H1 (cell line): Measurements from ENCODE around the gene RAB35. TPM values are rescaled to one million over a fixed set of nuclear protein-coding genes. Genes with fewer than 3 reads are reported as not detected.
A peak's percentile ranks its signal among the peaks of the same experiment; 100 is the strongest.

Experiments used
- CTCF ChIA-PET: fragments of 300-600 bp; sonication (Branson Sonifier 250); formaldehyde crosslinking; loops from one replicate; lab custom pipeline; 2021; ENCODE audit not compliant: partially characterized antibody; lab: Charles Lee
- POLR2A ChIA-PET: fragments of 300-600 bp; sonication (Branson Sonifier 250); formaldehyde crosslinking; loops from one replicate; lab custom pipeline; 2021; ENCODE audit warnings: inconsistent platforms; ENCODE audit not compliant: partially characterized antibody; lab: Charles Lee
- DNase-seq, 2 experiments: peaks; one replicate each; pipeline versions ENCODE4 v3.0.0 to v3.0.0-alpha.2; 2010 to 2022; ENCODE audit warnings: low spot score in 2 of 2, low read depth in 1 of 2, mixed read lengths in 1 of 2
- FAIRE-seq: peaks from 2 replicates; lab custom pipeline; 2011; peaks lifted over from hg19 to GRCh38; lab: Jason Lieb, UNC
- H2AFZ ChIP-seq: 2 replicates; pipeline ENCODE4 v1.8.1; 2012; ENCODE audit warnings: low read length, inconsistent platforms
- H2AK5ac ChIP-seq: 2 replicates; pipeline ENCODE4 v1.6.1; 2013; ENCODE audit warnings: low read depth, low read length
- H2BK120ac ChIP-seq: replicated peaks from 2 replicates; pipeline ENCODE3; 2013; ENCODE audit warnings: low read depth, low read length, inconsistent platforms
- H2BK12ac ChIP-seq: 2 replicates; pipeline ENCODE4 v1.6.1; 2013; ENCODE audit warnings: low read depth, low read length
- H2BK15ac ChIP-seq: 2 replicates; pipeline ENCODE4 v1.6.1; 2013; ENCODE audit warnings: low read length
- H2BK20ac ChIP-seq: 2 replicates; pipeline ENCODE4 v1.6.1; 2013; ENCODE audit warnings: low read length
- H2BK5ac ChIP-seq: 2 replicates; pipeline ENCODE4 v1.6.1; 2013; ENCODE audit warnings: low read depth, low read length
- H3K14ac ChIP-seq: 2 replicates; pipeline ENCODE4 v1.6.1; 2013; ENCODE audit warnings: inconsistent platforms; ENCODE audit not compliant: insufficient read length
- H3K18ac ChIP-seq: 2 replicates; pipeline ENCODE4 v1.6.1; 2013; ENCODE audit warnings: low read length; ENCODE audit errors: extremely low read depth
- H3K23ac ChIP-seq: 2 replicates; pipeline ENCODE4 v1.6.1; 2013; ENCODE audit warnings: inconsistent platforms; ENCODE audit not compliant: insufficient read length
- H3K23me2 ChIP-seq: 2 replicates; pipeline ENCODE4 v1.6.1; 2013; ENCODE audit warnings: low read depth, low read length
- H3K27ac ChIP-seq: 2 replicates; pipeline ENCODE4 v1.6.1; 2011; ENCODE audit warnings: low read depth, low read length, inconsistent platforms
- H3K27me3 ChIP-seq, 4 experiments: replicated peaks in 1 of 4; 1 replicate in 1 of 4; 2 replicates in 3 of 4; pipeline versions ENCODE4 v1.6.1 to v1.8.1; 2011 to 2013; ENCODE audit warnings: low read length in 3 of 4, mild to moderate bottlenecking in 3 of 4, inconsistent platforms in 2 of 4, mixed read lengths in 2 of 4, moderate library complexity in 1 of 4; ENCODE audit not compliant: control insufficient read depth in 3 of 4, insufficient read depth in 3 of 4; ENCODE audit errors: extremely low read depth in 1 of 4
- H3K36me3 ChIP-seq, 4 experiments: 2 replicates each; pipeline versions ENCODE4 v1.6.1 to v1.8.1; 2011 to 2013; ENCODE audit warnings: mild to moderate bottlenecking in 4 of 4, low read length in 3 of 4, moderate library complexity in 2 of 4, control low read depth in 1 of 4, inconsistent platforms in 1 of 4; ENCODE audit not compliant: insufficient read depth in 4 of 4, control insufficient read depth in 2 of 4
- H3K4ac ChIP-seq: replicated peaks from 2 replicates; pipeline ENCODE3; 2013; ENCODE audit warnings: low read length, low read depth, mixed read lengths, inconsistent platforms; ENCODE audit not compliant: insufficient read length
- H3K4me1 ChIP-seq, 4 experiments: replicated peaks in 1 of 4; 1 replicate in 1 of 4; 2 replicates in 3 of 4; pipeline versions ENCODE4 v1.6.1 to v1.8.1; 2011 to 2013; ENCODE audit warnings: low read length in 3 of 4, inconsistent platforms in 2 of 4, mixed read lengths in 1 of 4; ENCODE audit not compliant: insufficient read depth in 4 of 4, control insufficient read depth in 3 of 4
- H3K4me2 ChIP-seq, 2 experiments: 2 replicates each; pipeline versions ENCODE4 v1.6.1 to v1.8.1; 2011 to 2013; ENCODE audit warnings: low read depth in 2 of 2, low read length in 2 of 2, control low read depth in 1 of 2, inconsistent platforms in 1 of 2, mild to moderate bottlenecking in 1 of 2; ENCODE audit not compliant: insufficient read depth in 1 of 2
- H3K4me3 ChIP-seq, 4 experiments: fragments of 200-600, 300-600 bp in 1 of 4; sonication (generic), shearing (Covaris generic), sonication (Bioruptor Twin) in 1 of 4; 2 replicates each; pipeline versions ENCODE4 v1.5.1 to v1.8.1; 2011 to 2016; ENCODE audit warnings: low read length in 4 of 4, low read depth in 3 of 4, control low read depth in 2 of 4, inconsistent platforms in 2 of 4, mild to moderate bottlenecking in 2 of 4, mixed read lengths in 1 of 4, moderate library complexity in 1 of 4; ENCODE audit not compliant: insufficient read depth in 2 of 4; ENCODE audit errors: extremely low read depth in 1 of 4
- H3K56ac ChIP-seq: replicated peaks from 2 replicates; pipeline ENCODE3; 2013; ENCODE audit warnings: low read depth, mild to moderate bottlenecking, mixed read lengths, low read length, inconsistent platforms; ENCODE audit not compliant: insufficient read length
- H3K79me1 ChIP-seq: 2 replicates; pipeline ENCODE4 v1.6.1; 2013; ENCODE audit warnings: low read depth, low read length, control low read depth
- H3K79me2 ChIP-seq, 2 experiments: 2 replicates each; pipeline versions ENCODE4 v1.6.1 to v1.8.1; 2012 to 2013; ENCODE audit warnings: low read length in 2 of 2, mild to moderate bottlenecking in 2 of 2, inconsistent platforms in 1 of 2; ENCODE audit not compliant: insufficient read depth in 2 of 2, control insufficient read depth in 1 of 2
- H3K9ac ChIP-seq, 4 experiments: replicated peaks in 1 of 4; 1 replicate in 1 of 4; 2 replicates in 3 of 4; pipeline versions ENCODE4 v1.6.1 to v1.8.1; 2011 to 2013; ENCODE audit warnings: low read depth in 3 of 4, low read length in 3 of 4, control low read depth in 2 of 4, mild to moderate bottlenecking in 2 of 4, moderate library complexity in 2 of 4, inconsistent platforms in 1 of 4; ENCODE audit errors: extremely low read depth in 1 of 4
- H3K9me3 ChIP-seq, 2 experiments: 2 replicates each; pipeline versions ENCODE4 v1.6.1 to v1.8.1; 2012 to 2013; ENCODE audit warnings: mild to moderate bottlenecking in 2 of 2, moderate library complexity in 2 of 2, control low read depth in 1 of 2, inconsistent platforms in 1 of 2, low read depth in 1 of 2, low read length in 1 of 2, mixed read lengths in 1 of 2; ENCODE audit not compliant: insufficient read depth in 2 of 2
- H4K20me1 ChIP-seq, 2 experiments: replicated peaks in 1 of 2; 2 replicates each; pipeline versions ENCODE3 to v1.8.1; 2011 to 2013; ENCODE audit warnings: inconsistent platforms in 2 of 2, low read length in 2 of 2, mild to moderate bottlenecking in 1 of 2; ENCODE audit not compliant: insufficient read depth in 2 of 2, control insufficient read depth in 1 of 2
- H4K5ac ChIP-seq: 2 replicates; pipeline ENCODE4 v1.6.1; 2013; ENCODE audit warnings: low read length, low read depth, mixed read lengths, inconsistent platforms; ENCODE audit not compliant: insufficient read length
- H4K8ac ChIP-seq: 2 replicates; pipeline ENCODE4 v1.8.0; 2013; ENCODE audit warnings: mild to moderate bottlenecking, moderate library complexity, low read length, inconsistent platforms; ENCODE audit not compliant: insufficient read depth; ENCODE audit errors: extremely low read depth
- H4K91ac ChIP-seq: replicated peaks from 2 replicates; pipeline ENCODE3; 2013; ENCODE audit warnings: low read length, mixed read lengths, inconsistent platforms; ENCODE audit not compliant: insufficient read length
- EGR1 ChIP-seq: IDR thresholded peaks from 2 replicates; pipeline ENCODE4 v1.6.1; 2011; ENCODE audit warnings: low read depth, low read length, borderline replicate concordance
- TEAD4 ChIP-seq: IDR thresholded peaks from 2 replicates; pipeline ENCODE4 v1.6.1; 2012; ENCODE audit warnings: low read depth, low read length, inconsistent platforms, mixed read lengths
- WGBS, 2 experiments: shearing (Covaris generic) in 1 of 2; methylation state at CpG; one replicate each; pipeline versions ENCODE4 v1.1.6 to v1.1.7; 2013 to 2015; ENCODE audit warnings: low lambda C conversion rate in 2 of 2, mixed read lengths in 2 of 2, inconsistent platforms in 1 of 2, low coverage in 1 of 2, missing lambda C conversion rate in 1 of 2; ENCODE audit not compliant: insufficient replicate concordance in 2 of 2, insufficient coverage in 1 of 2, insufficient read length in 1 of 2; ENCODE audit errors: extremely low coverage in 1 of 2, missing lambda C conversion rate in 1 of 2; 5-methylcytosine and 5-hydroxymethylcytosine counted together
- polyA plus RNA-seq, 7 experiments: library from polyadenylated mRNA; depleted of rRNA in 3 of 7; stranded (reverse) in 5 of 7; unstranded in 2 of 7; fragments of >200 nt in 5 of 7; fragments of 200-250 nt in 2 of 7; gene quantifications; 1 replicate in 5 of 7; 2 replicates in 1 of 7; 4 replicates in 1 of 7; pipeline versions ENCODE4 v1.2.1 to v1.2.3, GENCODE V29; 2011 to 2013; ENCODE audit warnings: missing spikeins in 2 of 7, mixed read lengths in 2 of 7
- total RNA-seq: library from RNA; stranded (reverse); fragmentation: NEBNext Ultra II Directional; extraction: Animal tissue kit (Norgen Biotek cat#: 25700); gene quantifications from 2 replicates; pipeline ENCODE4 v1.2.1, GENCODE V29; 2021

Gene RAB35
- total and polyA plus RNA-seq, 2 of the 8 experiments (the other 6 are each of a cell fraction or from before 2014, with no cell fraction given): 33.4 to 39.0 TPM

DNA sequence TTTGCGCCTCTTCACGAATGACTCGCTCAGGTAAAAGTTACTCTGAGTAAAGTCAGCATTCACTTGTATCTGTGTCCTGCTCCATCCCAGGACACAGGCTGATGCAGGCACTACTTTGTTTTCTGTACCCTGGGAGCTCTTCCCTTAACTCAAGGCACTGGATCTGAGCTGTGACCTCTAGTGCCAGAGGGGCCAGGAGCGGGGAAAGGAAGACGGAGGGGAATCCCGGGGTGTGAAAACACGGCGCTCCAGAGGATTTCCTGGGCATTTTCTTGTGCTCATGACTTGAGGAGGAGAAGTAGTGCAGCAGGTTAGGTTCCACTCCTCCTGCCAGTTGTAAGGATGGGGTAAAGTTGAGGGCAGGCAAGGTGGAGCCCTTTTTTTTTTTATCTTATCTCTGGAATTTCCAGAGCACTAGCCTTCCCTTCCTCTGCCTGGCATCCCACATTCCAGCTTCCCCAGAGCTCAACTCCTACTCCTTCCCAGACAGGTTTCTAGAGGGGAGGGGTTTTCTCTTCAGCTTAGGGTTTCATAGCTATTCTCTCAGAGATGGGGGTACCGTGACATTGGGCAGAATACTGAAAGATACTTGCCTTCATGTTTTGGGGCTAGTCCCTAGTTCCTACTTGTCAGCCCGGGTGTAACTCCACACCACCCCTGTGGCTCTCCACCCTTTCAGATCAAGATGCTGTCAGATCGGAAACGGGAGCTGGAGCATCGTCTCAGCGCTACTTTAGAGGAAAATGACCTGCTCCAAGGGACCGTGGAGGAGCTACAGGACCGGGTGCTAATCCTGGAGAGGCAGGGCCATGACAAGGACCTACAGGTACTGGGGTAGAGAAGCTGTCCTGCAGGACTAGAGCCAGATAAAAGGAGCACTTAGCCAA, 52.3 kb downstream of the RAB35 start:
- Histone ChIP-seq H3K27ac (no peak overlapping the region), H4K91ac (no peak overlapping the region), H3K4me1 (peaks cover 0 to 4% (median 1%) of the 10 kb centered on the region in 4 experiments; a peak in 2 of 7 replicates), H3K14ac (no peak overlapping the region), H2BK15ac (no peak overlapping the region), H3K18ac (no peak overlapping the region), H3K9ac (no peak overlapping the region; a peak in 1 of 7 replicates), H3K4me2 (no peak overlapping the region; a peak in 2 of 4 replicates), H3K9me3 (no peaks in the 10 kb centered on the region), H4K8ac (no peak overlapping the region), H2AFZ (no peak overlapping the region), H3K23ac (no peak overlapping the region), H2BK5ac (no peak overlapping the region), H3K27me3 (no peaks in the 10 kb centered on the region), H3K4me3 (no peak overlapping the region), H3K23me2 (no peaks in the 10 kb centered on the region), H4K5ac (no peak overlapping the region), H2BK20ac (no peak overlapping the region), H2BK12ac (no peak overlapping the region), H4K20me1 (no peaks in the 10 kb centered on the region), H3K4ac (no peak overlapping the region), H3K79me2 (no peaks in the 10 kb centered on the region), H2BK120ac (no peak overlapping the region), H2AK5ac (no peak overlapping the region), H3K56ac (no peak overlapping the region), H3K79me1 (no peaks in the 10 kb centered on the region), H3K36me3 (peaks cover 0 to 3% (median 0%) of the 10 kb centered on the region in 4 experiments; a peak in 2 of 8 replicates)
- FAIRE-seq (no peak), DNase-seq (no peak)
- POLR2A ChIA-PET: interaction anchor here (1.0 to 1.6 kb wide), 5 partner anchors 9 to 136 kb away, joined by 3 to 5 read pairs (median 4); no protein-coding TSS in a partner anchor
- no peak for TF ChIP-seq EGR1
- TF ChIP-seq TEAD4: peak; percentile 76
- CTCF ChIA-PET: interaction anchor here (0.6 to 2.0 kb wide), 4 partner anchors 14 to 190 kb away, joined by 3 to 6 read pairs (median 3); partner anchors contain the start of gene BICDL1
- WGBS, 2 experiments: 86% methylated on average over 16 of the region's 16 CpGs; no CpG with 5 or more reads in 1 of the 2 experiments
